Umbilical cord (tissue), 2 donors: ENCODE data around the gene SYNGR2. TPM values are rescaled to one million over a fixed set of nuclear protein-coding genes. Genes with fewer than 3 reads are reported as not detected.

Experiments used
- DNase-seq: peaks from one replicate; pipeline ENCODE4 v3.0.0-alpha.2; 2015; ENCODE audit warnings: low spot score
- total RNA-seq: library from RNA; depleted of rRNA; stranded (reverse); fragments of >200 nt; gene quantifications from one replicate; pipeline ENCODE4 v1.2.3, GENCODE V29; 2014; ENCODE audit warnings: low replicate concordance; ENCODE audit not compliant: insufficient read depth

The SYNGR2 gene
- total RNA-seq, 1 donor from 2014 or later, result 31.8 TPM

GRCh38 chr17:78143214-78144146, 24.9 kb upstream of the SYNGR2 start:
- DNase-seq, result no peak

GRCh38 chr17:78144147-78144719, 24.1 kb upstream of the SYNGR2 start:
- peak; percentile 94 for DNase-seq

- peak; percentile 71 for DNase-seq
Measured at GRCh38 chr17:78144736-78145641, 23.4 kb upstream of the SYNGR2 start.

DNA sequence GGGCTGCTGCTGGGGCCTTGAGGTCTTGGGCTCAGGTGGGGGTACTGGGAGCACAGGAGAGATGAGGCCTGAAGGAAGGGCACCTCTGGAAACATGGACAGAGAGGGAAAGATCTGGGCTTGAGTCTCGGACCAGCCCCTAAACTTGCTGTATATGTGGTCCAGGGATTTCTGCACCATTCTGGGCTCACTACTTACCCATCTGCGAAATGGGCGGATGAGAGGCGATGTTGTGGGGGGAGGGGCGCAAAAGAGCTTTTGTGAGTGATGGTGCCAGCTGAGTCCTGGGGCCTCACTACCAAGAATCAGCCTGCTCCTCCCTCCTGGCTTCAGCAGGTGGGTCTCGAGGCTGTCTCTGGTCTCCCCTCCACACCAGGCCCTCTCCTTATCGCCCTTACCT, 21.9 kb upstream of the SYNGR2 start:
- DNase-seq, result no peak

DNA sequence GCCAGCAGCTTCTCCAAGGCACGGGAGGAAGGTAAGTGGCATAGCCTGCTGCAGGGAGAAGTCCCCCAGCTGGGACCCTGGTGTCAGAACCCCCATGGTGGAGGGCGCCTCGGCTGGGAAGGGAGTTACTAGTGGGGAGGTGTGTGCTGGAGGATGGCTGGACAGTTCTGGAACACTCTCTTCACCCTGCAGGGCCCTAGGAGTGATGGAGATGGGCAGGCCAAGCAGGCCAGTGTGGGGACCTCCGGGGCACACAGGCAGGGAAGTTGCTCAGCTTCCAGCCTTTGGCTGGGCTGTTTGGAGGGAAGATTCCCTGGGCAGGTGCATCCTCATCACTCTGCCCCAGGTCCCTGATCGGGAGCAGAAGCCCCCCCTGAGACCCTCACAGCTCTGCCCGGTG, 21.5 kb upstream of the SYNGR2 start:
- no peak for DNase-seq

GRCh38 chr17:78147315-78147998, 20.9 kb upstream of the SYNGR2 start:
- no peak for DNase-seq

DNA sequence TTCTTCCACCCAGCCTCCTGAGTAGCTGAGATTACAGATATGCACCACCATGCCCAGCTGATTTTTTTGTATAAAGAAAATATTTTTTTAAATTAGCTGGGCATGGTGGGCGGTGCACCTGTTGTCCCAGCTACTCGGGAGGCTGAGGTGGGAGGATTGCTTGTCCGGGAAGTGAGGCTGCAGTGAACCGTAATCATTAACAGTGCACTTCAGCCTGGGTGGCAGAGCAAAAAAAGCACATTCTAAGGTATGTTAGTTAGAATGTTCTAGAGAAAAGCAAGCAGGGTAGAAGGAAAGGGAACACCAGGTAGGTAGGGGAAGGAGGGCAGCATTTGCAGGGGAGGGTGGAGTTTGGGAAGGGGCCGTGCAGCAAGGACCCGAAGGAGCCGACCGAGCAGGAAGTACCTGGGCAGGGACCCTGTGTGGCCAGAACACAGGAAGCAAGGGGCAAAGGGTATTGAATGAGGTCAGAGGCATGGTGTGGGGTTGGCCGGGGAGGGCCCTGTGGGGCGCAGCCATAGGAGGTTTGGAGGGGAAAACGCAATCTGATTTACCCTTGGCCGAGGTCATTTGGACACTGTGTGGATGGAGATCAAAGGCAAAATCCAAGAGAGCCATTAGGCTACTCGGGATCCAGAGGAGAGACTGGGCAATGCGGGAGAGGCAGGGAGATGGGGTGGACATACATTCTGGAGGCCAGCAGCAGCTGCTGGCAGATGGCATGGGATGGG, 19.9 kb upstream of the SYNGR2 start:
- DNase-seq, result no peak

- DNase-seq, result no peak
Measured at GRCh38 chr17:78151514-78152008, 16.8 kb upstream of the SYNGR2 start.

DNA sequence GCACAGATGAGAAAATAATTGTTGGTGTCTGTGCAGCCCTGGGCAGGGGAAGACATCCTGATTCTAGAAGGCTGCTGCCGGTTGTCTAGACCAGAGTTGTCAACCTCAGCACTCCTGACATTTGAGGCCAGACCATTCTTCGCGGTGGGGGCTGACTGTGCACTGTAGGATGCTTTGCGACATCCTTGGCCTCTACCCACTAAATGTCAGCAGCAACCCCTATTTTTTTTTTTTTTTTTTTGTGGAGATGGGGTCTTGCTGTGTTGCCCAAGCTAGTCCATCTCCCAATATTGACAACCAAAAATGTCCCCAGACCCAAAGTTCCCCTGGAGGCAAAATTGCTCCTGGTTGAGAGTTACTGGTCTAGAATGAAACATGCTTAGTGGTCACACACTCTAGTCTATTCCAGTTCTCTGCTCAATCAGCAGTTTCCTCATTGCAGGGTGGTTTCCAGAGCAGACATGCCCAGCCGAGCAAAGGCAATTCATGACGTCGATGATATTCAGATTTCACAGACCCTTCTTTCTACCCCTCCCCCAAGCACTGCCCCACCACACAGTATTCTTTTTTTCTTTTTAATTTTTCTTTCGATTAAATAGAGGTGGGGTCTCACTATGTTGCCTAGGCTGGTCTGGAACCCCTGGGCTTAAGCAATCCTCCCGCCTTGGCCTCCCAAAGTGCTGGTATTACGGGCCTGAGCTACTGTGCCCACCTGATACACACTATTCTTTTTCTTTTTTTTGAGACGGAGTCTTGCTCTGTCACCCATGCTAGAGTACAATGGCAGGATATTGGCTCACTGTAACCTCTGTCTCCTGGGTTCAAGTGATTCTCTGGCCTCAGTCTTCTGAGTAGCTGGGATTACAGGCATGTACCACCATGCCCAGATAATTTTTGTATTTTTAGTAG, 13.2 kb upstream of the SYNGR2 start:
- DNase-seq, result no peak

- DNase-seq, result no peak
Measured at GRCh38 chr17:78159575-78160158, 8.7 kb upstream of the SYNGR2 start.

- no peak for DNase-seq
Measured at GRCh38 chr17:78163881-78164747, 4.3 kb upstream of the SYNGR2 start.

DNA sequence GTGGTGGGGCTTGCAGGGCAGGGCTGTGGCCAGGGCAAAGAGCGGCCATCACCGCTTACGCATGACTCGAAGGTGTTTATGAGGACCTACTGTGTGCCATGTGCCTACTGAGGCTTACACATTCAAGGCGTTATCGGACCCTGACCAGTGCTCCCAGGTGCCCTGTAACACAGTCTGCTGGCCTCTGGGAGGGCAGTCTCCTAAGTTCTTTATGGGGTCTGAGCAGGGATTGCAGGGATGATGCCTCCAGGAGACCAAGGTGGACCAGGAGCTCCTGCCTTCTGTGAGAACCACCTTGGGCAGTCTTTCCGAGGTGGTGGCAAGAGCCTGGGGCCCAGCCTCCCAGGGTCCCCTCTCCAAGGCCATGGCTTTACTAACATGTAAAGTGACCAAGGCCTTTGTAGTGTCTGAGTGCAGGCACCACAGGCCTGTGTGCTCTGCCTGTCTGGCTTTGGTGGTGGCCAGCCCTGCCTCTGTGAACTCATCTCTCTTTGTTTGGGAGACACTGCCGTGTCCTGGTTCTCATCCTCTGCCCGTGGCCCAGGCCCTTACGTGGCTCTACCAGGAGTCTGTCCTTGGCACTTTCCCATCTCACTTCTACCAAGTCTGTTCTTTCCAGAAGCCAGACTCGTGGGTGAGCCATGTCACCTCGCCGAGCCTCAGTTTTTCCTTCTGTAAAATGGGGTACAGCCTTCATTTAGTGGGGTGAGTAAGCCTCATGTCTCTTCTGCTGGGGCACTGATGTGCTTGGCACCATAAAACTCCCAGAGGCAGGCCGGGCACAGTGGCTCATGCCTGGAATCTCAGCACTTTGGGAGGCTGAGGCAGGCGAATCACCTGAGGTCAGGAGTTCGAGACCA, 3.4 kb upstream of the SYNGR2 start:
- DNase-seq, result no peak

GRCh38 chr17:78166416-78166815, 2.0 kb upstream of the SYNGR2 start:
- DNase-seq, result no peak

- DNase-seq, result peak; percentile 39
Measured at GRCh38 chr17:78168903-78169793, 767 bp downstream of the SYNGR2 start.

DNA sequence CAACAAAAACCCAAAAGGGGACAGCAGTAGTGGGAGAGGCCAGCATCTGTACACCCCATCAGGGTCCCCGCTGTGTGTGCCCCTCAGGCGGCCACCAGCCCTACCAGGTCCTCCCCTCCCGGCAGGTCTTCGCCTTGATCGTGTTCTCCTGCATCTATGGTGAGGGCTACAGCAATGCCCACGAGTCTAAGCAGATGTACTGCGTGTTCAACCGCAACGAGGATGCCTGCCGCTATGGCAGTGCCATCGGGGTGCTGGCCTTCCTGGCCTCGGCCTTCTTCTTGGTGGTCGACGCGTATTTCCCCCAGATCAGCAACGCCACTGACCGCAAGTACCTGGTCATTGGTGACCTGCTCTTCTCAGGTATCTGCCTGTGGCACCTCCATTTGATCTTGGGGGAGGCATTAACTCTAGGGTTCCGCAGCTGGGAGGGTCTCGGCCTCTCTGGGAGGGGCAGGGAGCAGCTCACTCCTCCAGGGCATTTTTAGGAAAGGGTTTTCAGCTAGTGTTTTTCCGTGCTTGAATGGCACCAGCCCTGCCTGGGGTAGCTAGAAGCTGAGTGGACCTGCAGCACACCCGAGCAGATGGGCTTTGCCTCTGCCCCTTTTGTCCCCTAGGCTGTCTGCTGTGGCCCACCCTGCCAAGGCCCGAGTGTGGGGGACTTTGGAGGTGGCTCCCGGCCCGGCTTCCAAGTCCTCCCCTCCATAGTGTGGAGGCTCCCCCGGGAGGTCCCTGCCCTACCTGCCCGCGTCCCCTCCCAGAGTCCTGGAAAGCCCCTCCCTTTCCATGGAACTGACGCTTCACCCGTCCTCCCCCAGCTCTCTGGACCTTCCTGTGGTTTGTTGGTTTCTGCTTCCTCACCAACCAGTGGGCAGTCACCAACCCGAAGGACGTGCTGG, 2.6 kb downstream of the SYNGR2 start:
- DNase-seq, result no peak
